GM19438 (cell line): ENCODE results near the gene TMEM259.

Experiments used
- ATAC-seq: cut with Tn5 transposase; IDR thresholded peaks from one replicate; pipeline ENCODE4 v1.9.1; 2021; ENCODE audit warnings: low read depth; ENCODE audit not compliant: unreplicated experiment

Gene TMEM259

DNA sequence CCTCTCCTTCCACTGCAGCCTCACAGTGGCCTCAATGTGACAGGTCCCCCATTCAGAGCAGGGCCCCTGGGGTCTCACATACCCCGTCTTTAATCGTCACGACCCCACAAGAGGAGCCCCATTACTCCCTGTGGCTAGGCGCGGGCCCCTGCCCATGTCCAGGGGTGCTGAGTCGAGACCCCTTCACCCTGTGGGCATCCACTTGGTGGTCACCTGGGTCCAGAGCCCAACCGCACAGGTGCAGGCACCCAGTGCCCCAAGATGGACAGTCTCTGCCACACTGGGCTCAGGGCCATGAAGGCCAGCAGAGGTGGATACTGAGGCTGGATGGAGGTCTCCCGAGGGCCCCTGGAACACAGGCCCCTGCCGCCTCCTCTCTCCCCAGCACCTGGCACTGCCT is 3.0 kb downstream of the TMEM259 start:
- no peak for ATAC-seq

DNA sequence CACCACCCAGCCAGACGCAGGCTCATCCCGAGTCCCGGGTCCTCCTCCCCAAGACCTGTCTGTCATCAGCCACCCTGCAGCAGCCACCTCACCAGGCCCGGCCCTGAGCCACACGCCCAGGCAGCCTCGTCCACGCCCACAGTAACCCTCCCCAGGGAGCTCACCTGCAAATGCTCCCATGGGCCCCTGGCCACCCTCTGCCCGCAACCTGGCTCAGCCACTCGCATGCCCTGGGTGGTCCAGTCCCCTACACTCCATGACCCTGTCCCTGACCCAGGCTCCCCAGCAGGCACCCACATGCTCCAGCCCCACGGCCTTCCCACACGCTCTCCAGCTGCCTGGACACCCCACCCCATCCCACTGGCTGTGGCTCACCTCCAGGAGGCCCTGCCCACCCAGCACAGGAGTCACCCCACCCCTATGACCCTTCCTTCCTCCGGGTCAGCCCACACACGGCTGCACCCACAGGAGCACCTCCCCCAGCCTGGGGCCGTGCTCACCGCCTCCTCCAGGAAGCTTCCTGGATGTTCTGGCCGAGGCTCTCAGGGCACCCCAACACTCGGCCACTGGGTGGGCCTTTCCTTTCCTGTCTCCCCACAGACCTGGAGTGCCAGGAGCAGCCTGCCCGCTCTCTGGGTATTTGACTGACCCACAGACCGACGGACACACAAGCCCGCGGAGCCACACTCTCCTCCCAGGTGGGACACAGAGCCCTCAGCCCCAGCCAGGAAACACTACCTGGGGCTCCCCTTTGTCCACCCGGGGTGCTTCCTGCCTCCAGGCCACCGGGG is 3.6 kb downstream of the TMEM259 start:
- ATAC-seq: no peak

DNA sequence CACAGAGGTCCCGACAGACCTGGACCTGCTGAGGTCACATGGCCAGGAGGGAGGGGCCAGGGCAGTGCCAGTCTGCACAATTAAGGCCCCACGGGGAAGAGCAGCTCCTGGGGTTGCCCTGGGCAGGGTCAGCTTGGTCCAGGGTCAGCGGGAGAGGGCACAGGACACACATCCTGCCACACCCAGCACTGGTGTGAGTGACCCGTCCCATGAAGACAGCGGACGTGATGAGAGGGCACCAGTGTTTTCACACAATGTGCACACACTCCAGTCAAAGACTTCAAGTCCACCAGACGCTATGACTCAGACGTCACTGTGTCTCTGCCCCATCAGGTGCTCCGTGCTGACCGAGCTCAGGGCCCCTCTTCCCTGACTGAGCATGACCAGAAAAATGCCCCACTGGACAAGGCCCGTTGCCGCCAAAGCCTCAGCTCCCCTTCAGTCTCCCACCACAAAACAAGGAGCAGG is 4.2 kb downstream of the TMEM259 start:
- ATAC-seq: no peak

DNA sequence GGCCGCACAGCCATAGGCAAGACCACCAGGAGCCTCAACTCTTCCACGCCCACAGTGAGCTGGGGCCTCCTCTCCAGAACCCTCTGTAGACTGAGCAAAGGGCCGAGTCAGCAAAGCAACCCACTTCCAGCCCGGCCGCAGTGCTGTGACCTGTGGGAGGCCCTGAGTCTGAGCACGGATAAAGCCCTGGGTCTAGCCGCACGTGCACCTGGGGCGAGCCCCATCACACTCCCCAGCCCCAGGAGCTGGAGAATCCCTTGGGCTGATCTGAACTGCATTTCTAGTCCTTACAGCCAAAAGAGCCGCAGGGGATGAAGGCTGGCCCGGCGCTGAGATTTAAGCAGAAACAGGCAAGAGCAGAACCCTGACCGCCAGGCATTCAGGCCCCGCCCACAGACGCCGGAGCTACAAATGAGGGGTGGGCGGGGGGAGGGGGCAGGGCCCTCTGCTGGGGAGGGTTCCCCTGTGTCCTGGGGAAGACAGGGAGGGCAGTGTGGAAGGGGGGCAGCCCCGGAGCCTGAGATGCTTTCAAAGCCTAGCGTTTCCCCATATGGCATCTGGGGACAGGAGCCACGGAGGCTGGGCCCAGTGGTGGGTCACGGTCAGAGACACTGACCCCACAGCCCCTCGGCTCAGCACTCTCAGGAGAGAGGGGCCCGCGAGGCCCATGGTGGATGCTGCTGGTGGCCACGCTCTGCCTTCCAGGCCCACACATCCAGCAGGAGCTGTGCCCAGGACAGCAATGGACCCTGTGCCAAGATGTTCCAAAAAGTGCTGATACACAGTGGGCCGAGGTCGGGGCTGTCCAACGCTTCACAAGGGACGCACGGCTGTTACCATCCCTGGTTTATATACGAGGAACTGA is 4.9 kb downstream of the TMEM259 start:
- ATAC-seq: no peak

- no peak for ATAC-seq
These were observed 5.7 kb downstream of the TMEM259 start for GRCh38 chr19:1015061-1015781.

DNA sequence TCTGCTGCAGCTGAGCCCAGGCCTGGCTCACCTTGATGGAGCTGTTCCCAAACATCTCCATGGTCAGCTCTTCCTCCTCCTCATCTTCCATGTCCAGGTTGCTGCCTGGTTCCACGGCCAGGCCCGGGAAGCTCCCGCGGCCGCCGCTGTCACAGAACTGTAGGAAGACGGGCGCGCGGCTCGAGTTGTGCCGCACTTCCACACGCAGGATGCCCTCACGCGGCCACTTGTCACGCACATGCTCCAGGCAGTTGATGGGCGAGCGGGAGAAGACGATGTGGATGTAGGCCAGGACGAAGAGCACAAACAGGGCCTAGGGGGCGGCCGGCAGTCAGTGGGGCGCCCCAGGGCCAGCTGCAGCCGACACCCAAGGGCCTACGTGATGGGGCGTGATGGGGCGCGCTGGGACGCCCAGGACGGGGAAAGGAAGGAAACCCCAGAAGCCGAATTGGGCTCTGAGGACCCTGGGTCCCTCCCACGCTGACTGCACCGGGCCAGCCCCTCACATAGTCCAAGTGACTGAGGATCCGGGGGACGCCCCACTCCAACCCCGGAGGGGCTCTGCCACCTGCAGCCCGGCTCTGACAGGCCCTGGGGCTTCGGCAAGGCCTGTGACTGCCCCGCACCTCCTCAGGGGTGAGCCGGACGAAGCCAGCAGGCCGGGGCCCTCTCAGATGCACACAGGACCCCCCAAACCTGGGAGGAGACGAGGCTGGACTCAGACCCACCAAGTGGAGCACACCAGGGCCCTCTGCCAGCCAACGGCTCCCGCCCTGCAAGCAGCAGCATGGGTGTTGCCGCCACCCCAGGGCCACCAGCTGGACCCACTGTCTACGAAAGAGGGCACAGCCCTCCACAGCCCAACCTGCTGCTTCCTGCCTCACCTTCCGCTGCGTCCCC is 6.5 kb downstream of the TMEM259 start:
- no peak for ATAC-seq

GRCh38 chr19:1013218-1013617 is 7.7 kb downstream of the TMEM259 start:
- ATAC-seq: no peak

DNA sequence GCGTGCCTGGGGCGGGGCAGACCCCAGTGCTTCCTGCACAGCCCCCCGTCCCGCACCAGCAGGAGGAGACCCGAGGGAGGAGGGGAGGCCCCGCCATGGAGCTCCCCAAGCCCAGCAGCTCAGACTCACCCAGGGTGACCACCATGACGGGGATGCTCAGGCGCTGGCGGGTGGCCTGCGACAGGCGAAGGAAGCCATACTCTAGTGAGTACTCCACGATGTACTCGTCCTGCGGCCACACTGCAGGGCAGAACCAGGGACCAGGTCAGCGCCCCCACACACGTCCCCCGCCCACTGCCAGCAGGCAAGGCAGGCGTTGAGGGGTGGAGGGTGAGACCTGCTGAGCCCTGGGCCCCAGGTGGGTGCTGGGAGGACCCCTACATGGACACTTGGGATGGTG is 8.6 kb downstream of the TMEM259 start:
- ATAC-seq: no peak

DNA sequence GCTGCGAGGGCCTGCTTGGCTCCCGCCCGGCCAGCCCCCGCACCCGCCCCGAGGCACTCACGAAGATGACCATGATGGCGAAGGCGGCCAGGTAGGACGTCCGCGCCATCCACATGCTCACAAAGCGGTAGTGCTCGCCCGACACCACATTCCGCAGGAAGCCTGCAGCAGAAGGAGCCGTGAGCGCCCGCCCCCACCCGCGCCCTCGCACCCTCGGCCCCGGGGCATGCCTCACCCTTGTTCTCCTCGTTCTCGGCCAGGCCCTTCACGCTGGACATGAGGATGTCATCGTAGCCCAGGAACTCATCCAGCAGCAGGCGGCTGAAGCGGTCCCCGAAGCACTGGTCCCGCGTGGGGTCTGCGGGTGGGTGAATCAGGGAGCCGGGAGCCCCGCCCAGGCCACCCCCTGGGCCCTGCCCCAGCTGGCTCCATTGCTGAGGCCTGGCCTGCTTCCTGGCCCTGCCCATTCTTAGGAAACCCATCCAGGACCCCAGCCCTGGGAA is 9.0 kb downstream of the TMEM259 start:
- ATAC-seq: no peak

DNA sequence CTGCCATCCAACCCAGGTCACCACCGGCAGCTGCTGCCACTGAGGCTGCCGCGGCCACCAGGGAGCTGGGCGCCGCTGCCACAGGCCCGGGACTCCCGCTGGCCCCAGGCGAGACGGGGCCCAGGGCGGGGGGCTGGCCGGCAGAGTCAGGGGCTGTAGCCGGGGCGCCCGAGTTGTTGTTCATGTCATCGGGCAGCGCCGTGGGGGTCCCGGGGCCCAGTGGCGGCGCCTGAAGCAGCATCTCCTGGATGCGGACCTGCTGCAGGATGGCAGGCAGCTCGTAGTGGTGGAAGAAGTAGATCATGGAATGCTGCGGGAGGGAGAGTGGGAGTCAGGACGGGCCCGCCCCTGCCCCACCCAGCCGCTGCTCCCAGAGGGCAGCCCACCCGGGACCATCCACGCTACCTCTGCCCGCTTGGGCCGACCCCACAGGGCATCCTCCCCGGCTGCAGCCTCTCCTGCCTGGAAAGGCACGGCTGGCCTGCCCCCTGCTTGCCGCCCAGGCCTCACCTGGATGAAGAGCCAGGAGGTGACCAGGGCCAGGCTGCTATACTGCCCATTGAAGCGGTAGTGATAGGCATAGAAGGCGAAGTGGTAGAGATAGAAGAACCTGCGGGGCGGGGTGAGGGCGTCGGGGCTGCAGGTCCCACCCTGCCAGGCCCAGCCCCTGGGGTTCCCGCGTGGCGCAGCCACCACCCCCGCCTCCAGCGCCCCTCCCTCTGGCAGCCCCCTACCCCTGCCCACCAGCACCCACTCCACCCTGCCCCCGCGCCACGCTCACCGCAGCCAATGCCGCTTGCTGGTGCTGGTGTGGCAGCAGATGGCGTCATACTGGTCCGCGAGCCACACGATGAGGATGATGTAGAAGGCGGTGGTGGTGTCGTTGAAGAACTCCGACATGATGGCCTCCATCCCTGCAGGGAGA is 10.1 kb downstream of the TMEM259 start:
- ATAC-seq: no peak

- no peak for ATAC-seq
These were observed 10.9 kb downstream of the TMEM259 start for GRCh38 chr19:1009981-1010538.

DNA sequence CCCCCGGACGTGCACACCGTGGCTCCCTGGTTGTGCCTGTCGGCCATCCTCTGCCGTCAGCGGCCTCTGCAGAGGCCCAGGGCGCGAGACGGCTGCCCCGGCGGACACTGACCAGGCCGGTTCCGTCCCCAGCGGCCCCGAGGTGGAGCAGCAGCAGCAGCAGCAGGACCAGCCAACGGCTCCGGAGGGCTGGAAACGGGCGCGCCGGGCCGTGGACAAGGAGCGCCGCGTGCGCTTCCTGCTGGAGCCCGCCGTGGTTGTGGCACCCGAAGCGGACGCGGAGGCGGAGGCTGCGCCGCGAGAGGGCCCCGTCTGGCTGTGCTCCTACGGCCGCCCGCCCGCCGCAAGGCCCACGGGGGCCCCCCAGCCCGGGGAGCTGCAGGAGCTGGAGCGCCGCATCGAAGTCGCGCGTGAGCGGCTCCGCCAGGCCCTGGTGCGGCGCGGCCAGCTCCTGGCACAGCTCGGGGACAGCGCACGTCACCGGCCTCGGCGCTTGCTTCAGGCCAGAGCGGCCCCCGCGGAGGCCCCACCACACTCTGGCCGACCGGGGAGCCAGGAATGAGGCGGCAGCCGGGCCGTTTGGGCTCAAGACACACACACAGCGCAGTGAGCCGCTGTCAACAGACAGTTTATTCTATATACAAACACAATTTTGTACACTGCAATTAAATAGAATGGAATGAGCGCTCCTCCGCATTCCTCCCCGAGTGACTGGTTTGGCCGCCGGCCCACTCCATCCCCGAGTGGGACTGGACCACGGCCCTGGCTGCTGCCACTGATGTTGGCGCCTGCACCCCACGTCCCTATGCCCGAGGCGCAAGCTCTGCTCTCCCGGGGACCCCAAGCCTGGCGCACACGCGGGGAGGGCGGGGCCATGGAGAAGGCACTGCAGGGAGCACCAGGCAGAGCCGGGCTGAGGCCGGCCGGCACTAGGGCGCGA is 11.6 kb downstream of the TMEM259 start:
- ATAC-seq: no peak

- no peak for ATAC-seq
These were observed 12.5 kb downstream of the TMEM259 start for GRCh38 chr19:1008268-1009040.

- no peak for ATAC-seq
These were observed 13.3 kb downstream of the TMEM259 start for GRCh38 chr19:1007399-1008251.

DNA sequence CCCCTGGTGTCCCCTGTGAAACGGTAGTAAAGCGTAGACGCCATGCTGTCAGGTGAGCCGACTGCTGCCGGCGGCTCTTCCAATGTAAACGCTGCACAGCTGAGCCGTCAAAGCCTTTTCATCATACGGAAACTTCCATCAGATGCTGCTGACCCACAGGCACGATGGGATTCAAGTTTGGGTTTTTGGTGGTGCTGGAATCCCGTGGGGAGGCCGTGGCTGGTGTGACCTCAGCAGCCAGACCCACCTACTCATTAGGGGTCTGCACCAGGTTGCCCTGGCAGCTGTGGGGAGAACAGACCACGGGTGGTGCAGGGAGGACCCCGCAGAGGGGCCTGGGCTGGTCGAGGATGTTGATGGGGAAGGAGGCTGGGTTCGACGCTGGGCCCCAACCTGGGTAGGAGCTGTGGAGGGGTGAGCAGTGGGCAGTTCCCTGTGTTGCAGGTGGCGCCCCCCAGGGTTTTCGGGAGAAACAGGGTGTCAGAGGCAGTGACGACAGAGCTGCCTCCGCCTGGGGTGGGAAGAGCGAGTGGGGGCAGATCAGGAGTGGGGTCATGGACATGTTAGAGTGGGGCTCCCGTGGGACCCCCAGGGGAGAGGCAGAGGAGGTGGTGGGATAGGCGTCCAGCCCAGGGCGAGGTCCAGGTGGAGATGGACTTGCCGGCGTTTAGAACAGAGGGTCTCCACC is 14.1 kb downstream of the TMEM259 start:
- no peak for ATAC-seq
